PC-9 (cell line): ENCODE measurements around the gene KLHL35.

Experiments
- CTCF ChIP-seq: fragments of 200-600 bp; sonication (generic); conservative IDR thresholded peaks from 2 replicates; pipeline ENCODE4 v1.6.1; 2017; ENCODE audit warnings: mixed run types, antibody characterized with exemption, mild to moderate bottlenecking, moderate library complexity
- EZH2 ChIP-seq: fragments of 200-600 bp; sonication (generic); IDR thresholded peaks from 2 replicates; pipeline ENCODE4 v1.8.0; 2017; ENCODE audit warnings: antibody characterized with exemption, low read depth

GRCh38 chr11:75478783-75479596 is 46.0 kb upstream of the KLHL35 start:
- TF ChIP-seq CTCF (no peak), EZH2 (no peak)
